HAP-1 (cell line): ENCODE data around the gene FAM163B.

Source experiments
- DNase-seq, 2 experiments: peaks; one replicate each; pipeline ENCODE4 v3.0.0-alpha.2; 2016 to 2020; ENCODE audit warnings: low spot score in 2 of 2
- H3K27me3 ChIP-seq: fragments of 250-450 bp; sonication (Bioruptor Pico); 2 replicates; pipeline ENCODE4 v1.5.1; 2020; ENCODE audit warnings: low read depth, mild to moderate bottlenecking, moderate library complexity
- H3K36me3 ChIP-seq: fragments of 250-450 bp; sonication (Bioruptor Pico); replicated peaks from 2 replicates; pipeline ENCODE4 v1.5.1; 2020; ENCODE audit warnings: mild to moderate bottlenecking
- H3K4me1 ChIP-seq: fragments of 250-450 bp; sonication (Bioruptor Pico); 2 replicates; pipeline ENCODE4 v1.5.1; 2020; ENCODE audit warnings: mild to moderate bottlenecking
- H3K4me3 ChIP-seq: fragments of 250-450 bp; sonication (Bioruptor Pico); 2 replicates; pipeline ENCODE4 v1.5.1; 2020; ENCODE audit warnings: mild to moderate bottlenecking, moderate library complexity
- H3K9me3 ChIP-seq: fragments of 250-450 bp; sonication (Bioruptor Pico); 2 replicates; pipeline ENCODE4 v1.5.1; 2020; ENCODE audit warnings: mild to moderate bottlenecking, moderate library complexity
- in situ Hi-C: fragments of 300-500 bp; cut with MboI; formaldehyde crosslinking; loops from 3 replicates; pipeline ENCODE4 v1.14.3; 2020; ENCODE audit warnings: low sequenced_read_pairs, inconsistent platforms, mixed read lengths

The FAM163B gene

GRCh38 chr9:133607381-133607780 lies 1.8 kb downstream of the FAM163B start:
- Histone ChIP-seq H3K9me3 (no peaks in the 10 kb centered on the region), H3K27me3 (peaks cover 45% of the 10 kb centered on the region), H3K4me3 (no peak overlapping the region), H3K4me1 (no peaks in the 10 kb centered on the region), H3K36me3 (no peaks in the 10 kb centered on the region)
- in situ Hi-C loops = no loop called here
- DNase-seq = no peak

- in situ Hi-C loops = no loop called here
- peaks cover 45% of the 10 kb centered on the region for H3K27me3 ChIP-seq
- H3K9me3 ChIP-seq = no peaks in the 10 kb centered on the region
- DNase-seq = no peak
- no peaks in the 10 kb centered on the region for H3K36me3 ChIP-seq
- no peaks in the 10 kb centered on the region for H3K4me1 ChIP-seq
- no peak overlapping the region for H3K4me3 ChIP-seq
Observed at GRCh38 chr9:133606708-133607025, 2.5 kb downstream of the FAM163B start.

GRCh38 chr9:133605856-133606707 lies 3.1 kb downstream of the FAM163B start:
- no peak for DNase-seq
- Histone ChIP-seq H3K27me3 (peaks cover 45% of the 10 kb centered on the region), H3K4me3 (no peak overlapping the region), H3K4me1 (no peaks in the 10 kb centered on the region), H3K36me3 (no peaks in the 10 kb centered on the region), H3K9me3 (no peaks in the 10 kb centered on the region)
- in situ Hi-C loops = no loop called here

- peaks cover 40% of the 10 kb centered on the region for H3K27me3 ChIP-seq
- in situ Hi-C loops = no loop called here
- H3K9me3 ChIP-seq = no peaks in the 10 kb centered on the region
- no peaks in the 10 kb centered on the region for H3K36me3 ChIP-seq
- no peak overlapping the region for H3K4me3 ChIP-seq
- DNase-seq = no peak
- no peaks in the 10 kb centered on the region for H3K4me1 ChIP-seq
Observed at GRCh38 chr9:133605446-133605845, 3.7 kb downstream of the FAM163B start.

- in situ Hi-C loops = no loop called here
- Histone ChIP-seq H3K36me3 (no peaks in the 10 kb centered on the region), H3K9me3 (no peaks in the 10 kb centered on the region), H3K27me3 (peaks cover 39% of the 10 kb centered on the region), H3K4me1 (no peaks in the 10 kb centered on the region), H3K4me3 (no peak overlapping the region)
- no peak for DNase-seq
Observed at GRCh38 chr9:133604856-133605255, 4.3 kb downstream of the FAM163B start.

- no peaks in the 10 kb centered on the region for H3K4me1 ChIP-seq
- no peaks in the 10 kb centered on the region for H3K9me3 ChIP-seq
- no peaks in the 10 kb centered on the region for H3K36me3 ChIP-seq
- in situ Hi-C loops = no loop called here
- H3K4me3 ChIP-seq = no peak overlapping the region
- peaks cover 36% of the 10 kb centered on the region for H3K27me3 ChIP-seq
- DNase-seq = no peak
Observed at GRCh38 chr9:133604214-133604613, 5.0 kb downstream of the FAM163B start.

GRCh38 chr9:133603135-133603927 lies 5.9 kb downstream of the FAM163B start:
- Histone ChIP-seq H3K36me3 (no peaks in the 10 kb centered on the region), H3K4me3 (no peak overlapping the region), H3K27me3 (peaks cover 34% of the 10 kb centered on the region), H3K4me1 (no peaks in the 10 kb centered on the region), H3K9me3 (no peaks in the 10 kb centered on the region)
- no peak for DNase-seq
- in situ Hi-C loops = no loop called here

- in situ Hi-C loops = no loop called here
- Histone ChIP-seq H3K27me3 (peaks cover 25% of the 10 kb centered on the region), H3K4me1 (no peaks in the 10 kb centered on the region), H3K9me3 (peaks cover under 1% of the 10 kb centered on the region; the same call in 1 of the 2 replicates), H3K4me3 (no peak overlapping the region), H3K36me3 (no peaks in the 10 kb centered on the region)
- DNase-seq = no peak
Observed at GRCh38 chr9:133602277-133602676, 6.9 kb downstream of the FAM163B start.

- Histone ChIP-seq H3K4me1 (no peaks in the 10 kb centered on the region), H3K27me3 (peaks cover 19% of the 10 kb centered on the region), H3K4me3 (no peak overlapping the region), H3K9me3 (peaks cover 6% of the 10 kb centered on the region; the same call in 1 of the 2 replicates), H3K36me3 (no peaks in the 10 kb centered on the region)
- no peak for DNase-seq
- in situ Hi-C loops = no loop called here
Observed at GRCh38 chr9:133601746-133602145, 7.4 kb downstream of the FAM163B start.

GRCh38 chr9:133600739-133601138 lies 8.4 kb downstream of the FAM163B start:
- Histone ChIP-seq H3K27me3 (peaks cover 14% of the 10 kb centered on the region), H3K4me1 (no peaks in the 10 kb centered on the region), H3K9me3 (peaks cover 8% of the 10 kb centered on the region; the same call in 1 of the 2 replicates), H3K36me3 (no peaks in the 10 kb centered on the region), H3K4me3 (no peak overlapping the region)
- in situ Hi-C loops = no loop called here
- DNase-seq = no peak

GRCh38 chr9:133599470-133600173 lies 9.6 kb downstream of the FAM163B start:
- no peak for DNase-seq
- peaks cover 5% of the 10 kb centered on the region; the same call in 1 of the 2 replicates for H3K27me3 ChIP-seq
- in situ Hi-C loops = no loop called here
- peaks cover 8% of the 10 kb centered on the region; the same call in 1 of the 2 replicates for H3K9me3 ChIP-seq
- no peaks in the 10 kb centered on the region for H3K36me3 ChIP-seq
- no peaks in the 10 kb centered on the region for H3K4me1 ChIP-seq
- H3K4me3 ChIP-seq = no peak overlapping the region

- in situ Hi-C loops = no loop called here
- no peak for DNase-seq
- H3K4me3 ChIP-seq = no peak overlapping the region
- H3K27me3 ChIP-seq = no peaks in the 10 kb centered on the region; the same call in 1 of the 2 replicates
- H3K4me1 ChIP-seq = no peaks in the 10 kb centered on the region
- H3K9me3 ChIP-seq = peaks cover 8% of the 10 kb centered on the region; the same call in 1 of the 2 replicates
- H3K36me3 ChIP-seq = no peaks in the 10 kb centered on the region
Observed at GRCh38 chr9:133598978-133599377, 10.2 kb downstream of the FAM163B start.

GRCh38 chr9:133597316-133597957 lies 11.8 kb downstream of the FAM163B start:
- H3K4me3 ChIP-seq = no peak overlapping the region
- in situ Hi-C loops = no loop called here
- H3K4me1 ChIP-seq = no peaks in the 10 kb centered on the region
- no peak for DNase-seq
- H3K36me3 ChIP-seq = no peaks in the 10 kb centered on the region
- peaks cover 8% of the 10 kb centered on the region; the same call in 1 of the 2 replicates for H3K9me3 ChIP-seq
- no peaks in the 10 kb centered on the region for H3K27me3 ChIP-seq
